Ramos (cell line): ENCODE data around the gene MFNG.

Experiments used
- in situ Hi-C: fragments of 300-500 bp; cut with MboI; formaldehyde crosslinking; loops from one replicate; pipeline ENCODE4 v1.14.3; 2022; ENCODE audit warnings: low sequenced_read_pairs; ENCODE audit not compliant: unreplicated experiment

Gene MFNG

DNA sequence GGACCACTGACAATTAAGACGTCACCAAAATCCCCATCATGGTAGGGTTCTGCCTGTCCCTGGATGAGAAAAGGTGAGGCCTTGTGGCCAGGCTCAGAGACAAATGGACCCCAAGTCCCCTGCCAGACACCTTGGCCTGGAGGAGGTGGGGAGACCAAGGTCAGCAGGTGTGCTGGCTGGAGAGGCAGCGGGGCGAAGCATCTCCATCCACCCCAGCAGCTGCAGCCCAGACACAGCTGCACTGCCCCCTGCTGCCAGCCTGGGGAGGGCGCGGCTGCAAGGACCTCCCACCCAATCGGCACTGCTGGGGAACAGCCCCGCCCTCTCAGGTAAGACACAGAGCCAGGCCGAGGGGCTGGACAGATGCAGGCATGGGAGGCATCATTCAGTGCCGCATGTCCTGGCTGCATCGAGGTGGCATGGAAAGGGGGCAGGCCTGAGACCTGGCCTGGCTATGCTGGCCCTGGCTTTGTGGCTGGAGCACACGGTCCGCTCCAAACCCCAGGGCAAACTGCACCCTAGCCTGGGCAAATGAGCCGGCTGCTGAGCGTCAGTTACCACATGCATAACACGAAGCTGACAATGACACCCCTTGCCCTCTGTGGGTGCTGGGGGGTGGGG lies 12.2 kb upstream of the MFNG start:
- in situ Hi-C loops, result loop anchor here (25.0 kb wide), 1 partner anchor 1111 kb away; the partner anchor contains the start of gene MYH9

DNA sequence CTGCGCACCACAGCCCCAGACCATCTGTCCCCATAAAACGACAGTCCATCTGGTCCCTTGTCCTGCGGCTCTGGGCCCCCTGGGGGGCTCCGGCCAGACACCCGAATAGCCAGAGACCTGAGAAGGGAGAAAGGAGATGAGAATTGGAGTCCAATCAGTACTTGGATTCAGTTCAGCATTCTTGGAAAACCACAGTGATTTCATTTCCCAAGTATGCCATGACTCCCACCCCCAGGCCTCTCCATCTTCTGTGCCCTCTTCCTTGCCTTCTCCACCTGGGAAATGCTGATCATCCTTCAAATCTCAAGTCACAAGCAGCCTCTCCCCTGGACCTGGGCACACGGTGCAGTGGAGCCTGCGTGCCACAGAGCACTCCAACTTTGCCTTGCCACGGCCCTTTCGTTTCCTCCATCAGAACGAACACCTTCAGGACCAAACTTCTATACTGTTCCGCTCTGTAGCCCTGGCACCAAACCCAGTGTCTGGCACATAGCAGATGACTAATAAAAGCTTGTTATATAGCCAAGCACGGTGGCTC lies 10.9 kb upstream of the MFNG start:
- in situ Hi-C loops, result loop anchor here (25.0 kb wide), 1 partner anchor 1110 kb away; the partner anchor contains the start of gene MYH9

DNA sequence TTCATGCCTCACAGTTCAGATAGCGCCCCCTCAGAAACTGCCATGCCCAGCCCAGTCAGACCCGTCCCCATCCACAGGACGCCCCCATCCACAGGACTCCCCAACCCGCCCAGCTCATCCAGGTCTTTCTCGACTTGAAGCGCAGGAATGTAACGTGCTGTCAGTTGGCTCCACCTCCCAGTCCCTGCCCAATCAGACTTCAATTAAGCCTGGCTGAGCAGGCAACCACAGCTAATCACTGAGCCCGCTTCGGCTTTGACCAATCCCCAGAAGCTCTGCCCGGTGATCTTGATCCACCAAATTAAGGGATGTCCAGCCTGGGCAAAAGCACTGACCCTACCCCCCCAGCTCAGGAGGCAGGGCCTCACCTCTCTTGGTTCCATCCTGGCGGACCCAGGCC lies 10.5 kb upstream of the MFNG start:
- in situ Hi-C loops, result loop anchor here (25.0 kb wide), 1 partner anchor 1109 kb away; the partner anchor contains the start of gene MYH9

DNA sequence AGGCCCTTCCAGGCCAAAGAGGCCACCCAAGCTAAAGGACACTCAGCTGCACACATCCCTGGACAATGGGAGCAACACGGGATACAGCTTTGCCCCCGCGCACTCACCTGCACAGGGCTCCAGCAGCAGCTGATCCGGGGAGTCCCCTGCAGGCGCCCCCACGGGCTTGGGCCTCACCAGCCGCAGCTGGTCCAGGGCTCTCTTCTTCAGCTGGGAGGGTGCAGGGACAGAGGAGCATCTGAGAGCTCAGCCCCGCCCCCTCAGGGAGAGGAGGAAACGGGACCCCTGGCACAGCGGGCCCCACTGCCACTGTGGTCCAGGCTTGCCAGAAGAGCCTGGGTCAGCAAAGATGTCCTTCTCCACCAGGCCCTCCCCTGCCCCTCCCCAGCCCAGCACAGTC lies 7.8 kb upstream of the MFNG start:
- in situ Hi-C loops, result loop anchor here (25.0 kb wide), 1 partner anchor 1107 kb away; the partner anchor contains the start of gene MYH9

DNA sequence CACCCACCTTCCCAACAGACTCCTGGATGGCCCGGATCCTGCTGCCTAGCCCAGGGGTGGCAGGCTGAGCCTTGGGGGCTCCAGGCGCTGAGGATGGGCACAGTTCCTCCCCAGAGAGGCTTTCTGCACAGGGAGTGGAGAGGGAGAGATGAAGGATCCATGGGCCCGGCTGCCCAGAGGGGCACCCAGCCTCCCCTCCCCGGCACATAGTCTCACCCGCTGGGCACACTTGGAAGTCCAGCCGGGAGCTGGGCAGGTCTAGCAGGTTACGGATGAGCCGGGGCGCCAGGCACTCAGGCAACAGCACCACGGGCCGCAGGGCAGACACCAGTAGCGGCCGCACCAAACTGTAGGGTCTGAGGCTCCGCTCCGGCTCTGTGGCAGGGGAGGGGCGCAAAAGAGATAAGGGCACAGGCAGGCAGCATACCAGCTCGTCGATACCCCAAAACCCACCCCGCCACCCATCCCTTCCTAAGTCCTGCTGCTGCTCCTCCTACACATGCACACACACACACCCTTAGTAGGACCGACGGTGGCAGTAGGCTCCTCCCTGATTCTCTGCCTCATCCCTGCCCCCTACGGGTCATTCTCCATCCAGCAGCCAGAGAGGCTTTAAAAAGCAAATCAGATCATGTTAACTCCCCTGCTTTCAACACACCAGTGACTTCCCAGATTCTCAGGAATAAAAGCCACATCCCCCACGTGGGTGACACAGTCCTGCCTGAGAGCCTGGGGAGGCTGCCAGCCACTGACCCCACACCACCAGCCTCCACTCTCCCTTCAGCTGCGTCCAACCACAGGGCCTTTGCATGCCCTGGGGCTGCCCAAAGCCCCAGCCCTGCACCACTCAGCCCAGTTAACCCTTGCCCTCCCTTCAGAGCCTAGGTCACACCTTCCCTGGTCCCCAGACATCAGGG lies 6.5 kb upstream of the MFNG start:
- in situ Hi-C loops, result loop anchor here (25.0 kb wide), 1 partner anchor 1105 kb away; the partner anchor contains the start of gene MYH9

DNA sequence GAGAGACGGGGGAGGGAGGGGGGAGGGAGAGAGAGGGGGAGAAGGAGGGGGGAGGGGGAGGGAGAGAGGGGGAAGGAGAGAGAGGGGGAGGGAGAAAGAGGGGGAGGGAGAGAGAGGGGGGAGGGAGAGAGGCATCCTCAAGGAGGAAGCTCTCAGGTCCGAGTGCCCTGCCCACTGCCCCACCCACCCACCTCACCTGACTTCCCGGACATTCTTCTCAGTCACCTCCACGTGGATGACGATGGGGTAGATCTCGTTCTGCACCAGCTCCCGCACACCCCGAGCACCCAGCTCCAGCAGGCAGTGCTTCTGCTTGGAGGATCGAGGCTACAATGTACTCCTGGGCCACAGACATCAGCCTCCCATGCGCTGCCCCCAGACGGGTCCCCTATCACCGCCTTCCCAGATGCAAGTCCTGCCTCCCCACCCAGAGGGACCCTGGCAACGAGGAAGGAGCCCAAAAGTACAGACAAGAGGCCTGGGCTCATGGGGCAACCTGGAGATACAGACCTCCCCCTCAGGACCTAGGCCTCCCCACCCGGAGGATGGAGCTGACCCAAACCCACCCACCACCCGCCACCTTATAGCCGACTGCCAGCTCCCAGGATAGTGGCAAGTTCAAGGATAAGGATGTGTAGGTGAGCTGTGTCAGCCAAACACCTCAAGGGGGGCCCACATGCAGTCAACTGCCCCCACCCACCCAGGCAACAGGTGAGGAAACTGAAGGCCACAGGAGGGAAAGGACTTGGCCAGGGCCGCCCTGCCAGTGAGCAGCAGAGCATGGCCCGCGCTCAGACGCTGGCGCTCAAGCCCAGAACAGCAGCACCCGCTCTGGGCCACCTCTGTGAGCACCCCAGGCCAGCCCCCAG lies 5.6 kb upstream of the MFNG start:
- in situ Hi-C loops, result loop anchor here (25.0 kb wide), 1 partner anchor 1104 kb away; the partner anchor contains the start of gene MYH9

DNA sequence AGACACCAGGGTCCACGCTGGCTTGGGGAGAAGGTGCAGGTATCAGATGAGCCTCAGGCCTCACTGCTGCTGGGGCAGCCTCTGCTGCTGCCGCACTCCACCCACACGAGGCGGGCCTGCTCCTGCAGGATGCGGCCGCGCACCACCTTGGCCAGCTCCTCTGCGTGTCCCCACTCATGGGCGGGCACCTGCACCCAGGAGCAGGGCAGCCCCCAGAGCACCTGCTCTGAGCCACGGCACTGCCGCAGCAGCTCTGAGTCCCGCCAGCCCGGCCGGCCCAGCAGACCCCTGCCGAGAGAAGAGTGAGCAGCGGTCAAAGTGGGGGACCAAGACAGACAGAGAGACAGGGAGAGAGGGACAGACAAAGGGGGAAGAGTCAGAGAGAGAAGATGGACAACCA lies 4.9 kb upstream of the MFNG start:
- in situ Hi-C loops, result loop anchor here (25.0 kb wide), 1 partner anchor 1104 kb away; the partner anchor contains the start of gene MYH9

DNA sequence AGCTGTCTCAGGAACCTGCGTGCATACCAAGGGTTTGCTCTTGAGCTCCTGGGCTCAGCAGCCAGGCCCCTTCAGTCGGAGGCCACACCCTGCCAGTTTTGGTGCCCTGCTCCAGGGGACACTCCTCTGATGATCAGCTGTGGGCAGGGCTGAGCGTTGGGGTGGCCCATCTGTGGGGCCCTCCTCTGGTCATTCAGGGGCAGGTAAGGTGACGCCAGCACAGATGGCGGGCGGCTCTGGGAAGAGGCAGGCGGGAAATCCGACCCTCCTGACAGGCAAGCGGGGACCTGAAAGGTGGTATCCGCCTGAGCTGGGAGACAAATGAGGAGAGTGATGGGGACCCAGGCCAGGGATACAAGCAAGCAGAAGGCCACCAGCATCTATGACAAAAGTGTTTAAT lies 3.8 kb upstream of the MFNG start:
- in situ Hi-C loops, result loop anchor here (25.0 kb wide), 1 partner anchor 1103 kb away; the partner anchor contains the start of gene MYH9

DNA sequence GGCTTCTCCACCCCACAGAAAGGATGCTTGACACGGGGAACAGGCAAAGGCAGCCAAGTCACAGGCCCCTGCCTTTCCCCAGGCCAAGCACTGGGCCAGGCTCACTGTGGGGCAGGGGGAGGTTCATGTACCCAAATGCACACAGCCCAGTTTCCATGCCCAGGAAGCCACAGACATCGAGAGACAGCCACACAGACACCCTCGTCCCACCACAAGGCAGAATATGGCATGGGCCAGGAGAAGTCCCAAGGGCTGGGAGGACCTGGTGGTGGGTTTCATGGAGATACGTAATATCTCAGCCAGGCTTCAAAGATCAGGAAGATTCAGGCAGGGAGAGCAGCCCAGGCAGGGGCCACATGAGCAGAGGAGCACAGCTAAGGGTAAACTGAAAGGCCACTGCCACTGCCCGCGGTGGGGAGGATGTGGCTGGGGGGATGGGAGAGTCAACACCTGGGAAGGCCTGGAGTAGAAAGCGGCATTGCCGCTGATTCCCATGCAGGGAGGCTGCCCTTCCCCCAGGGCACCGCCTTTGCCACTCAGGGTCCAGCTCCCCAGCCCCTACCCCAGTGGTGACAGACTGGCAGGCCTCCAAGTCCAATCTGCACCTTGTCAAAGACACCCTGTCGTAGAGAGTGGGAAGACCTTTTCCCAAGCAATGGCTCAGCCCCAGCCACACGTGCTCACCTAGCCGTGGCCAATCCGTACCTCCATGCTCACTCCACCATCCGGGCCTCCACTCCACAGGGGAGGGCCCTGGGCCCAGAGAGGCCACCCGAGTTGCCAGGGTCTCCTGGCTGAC lies 2.4 kb upstream of the MFNG start:
- in situ Hi-C loops, result loop anchor here (25.0 kb wide), 1 partner anchor 1101 kb away; the partner anchor contains the start of gene MYH9

DNA sequence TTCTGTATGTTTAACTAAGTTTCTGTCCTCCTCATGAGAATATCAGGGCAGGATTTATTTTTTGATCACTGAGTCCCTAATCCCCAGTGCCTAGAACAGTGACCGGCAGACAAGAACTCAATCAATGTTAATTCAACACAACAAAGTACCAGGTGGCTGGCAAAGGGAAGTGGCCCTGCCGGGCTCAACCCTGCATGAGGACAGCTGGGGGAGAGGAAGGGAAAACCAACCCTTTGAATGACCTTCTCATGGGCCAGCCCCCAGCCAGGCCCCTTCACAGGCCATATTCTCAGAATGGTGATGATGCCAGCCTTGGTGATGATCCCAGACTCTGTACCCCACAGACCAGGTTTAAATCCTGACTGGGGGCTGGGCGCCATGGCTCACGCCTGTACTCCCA lies 1.4 kb upstream of the MFNG start:
- in situ Hi-C loops, result loop anchor here (25.0 kb wide), 1 partner anchor 1100 kb away; the partner anchor contains the start of gene MYH9

DNA sequence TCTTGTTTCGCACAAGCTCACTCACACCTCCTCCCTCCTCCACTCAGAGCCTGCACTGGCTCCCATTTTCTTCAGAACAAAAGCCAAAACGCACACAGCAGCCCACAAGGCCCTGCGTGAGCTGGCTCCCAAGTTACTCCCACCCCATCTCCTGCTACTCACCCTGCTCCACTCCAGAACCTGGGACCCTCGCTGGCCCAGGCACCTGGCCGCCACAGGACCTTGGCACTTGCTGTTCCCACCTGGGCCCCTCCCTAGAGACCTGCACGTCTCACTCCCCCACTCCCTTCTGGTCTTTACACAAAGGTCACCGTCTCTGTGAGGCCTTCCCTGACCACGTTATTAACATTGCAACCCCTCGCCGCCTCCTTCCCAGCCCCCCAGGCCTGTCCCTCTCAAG lies 945 bp upstream of the MFNG start:
- in situ Hi-C loops, result loop anchor here (25.0 kb wide), 1 partner anchor 1100 kb away; the partner anchor contains the start of gene MYH9

DNA sequence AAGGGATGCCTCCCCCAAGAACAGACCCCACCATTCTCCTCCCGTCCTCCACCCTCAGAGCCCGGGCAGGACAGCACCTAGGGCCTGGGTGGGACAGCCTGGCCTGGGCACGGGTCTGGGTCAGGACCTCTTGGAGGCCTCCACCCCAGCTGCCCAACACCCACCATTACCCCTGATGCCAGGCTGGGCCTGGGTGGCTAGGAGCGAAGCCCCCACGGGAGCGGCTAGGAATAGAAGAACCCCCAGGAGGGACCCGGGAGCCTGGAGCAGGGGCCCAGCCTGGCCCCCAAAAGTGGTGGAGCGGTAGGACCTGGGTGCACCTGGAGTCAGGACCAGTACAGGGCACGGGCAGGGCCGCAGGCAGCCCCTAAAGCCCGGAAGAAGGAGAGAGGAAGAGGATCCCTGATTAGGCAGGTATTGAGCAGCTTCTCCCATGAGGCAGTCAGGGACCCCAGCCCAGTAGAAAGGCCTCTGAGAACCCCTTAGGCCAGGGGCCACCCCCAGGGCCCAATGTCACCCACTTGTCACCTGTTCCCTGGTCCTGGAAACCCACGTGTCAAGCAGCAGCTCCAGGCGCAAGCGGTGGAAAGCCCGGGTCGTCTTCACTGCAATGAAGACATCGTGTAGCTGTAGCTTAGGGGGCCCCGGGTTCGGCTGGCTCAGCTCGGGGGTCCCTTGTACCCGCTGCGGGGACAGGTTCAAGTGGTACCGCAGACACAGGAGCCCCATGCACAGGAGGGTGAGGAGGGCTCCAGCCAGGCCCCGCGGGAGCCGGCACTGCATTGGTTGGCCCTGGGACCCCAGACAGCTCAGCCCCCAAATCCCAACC lies 575 bp downstream of the MFNG start:
- in situ Hi-C loops, result loop anchor here (25.0 kb wide), 1 partner anchor 1098 kb away; the partner anchor contains the start of gene MYH9

DNA sequence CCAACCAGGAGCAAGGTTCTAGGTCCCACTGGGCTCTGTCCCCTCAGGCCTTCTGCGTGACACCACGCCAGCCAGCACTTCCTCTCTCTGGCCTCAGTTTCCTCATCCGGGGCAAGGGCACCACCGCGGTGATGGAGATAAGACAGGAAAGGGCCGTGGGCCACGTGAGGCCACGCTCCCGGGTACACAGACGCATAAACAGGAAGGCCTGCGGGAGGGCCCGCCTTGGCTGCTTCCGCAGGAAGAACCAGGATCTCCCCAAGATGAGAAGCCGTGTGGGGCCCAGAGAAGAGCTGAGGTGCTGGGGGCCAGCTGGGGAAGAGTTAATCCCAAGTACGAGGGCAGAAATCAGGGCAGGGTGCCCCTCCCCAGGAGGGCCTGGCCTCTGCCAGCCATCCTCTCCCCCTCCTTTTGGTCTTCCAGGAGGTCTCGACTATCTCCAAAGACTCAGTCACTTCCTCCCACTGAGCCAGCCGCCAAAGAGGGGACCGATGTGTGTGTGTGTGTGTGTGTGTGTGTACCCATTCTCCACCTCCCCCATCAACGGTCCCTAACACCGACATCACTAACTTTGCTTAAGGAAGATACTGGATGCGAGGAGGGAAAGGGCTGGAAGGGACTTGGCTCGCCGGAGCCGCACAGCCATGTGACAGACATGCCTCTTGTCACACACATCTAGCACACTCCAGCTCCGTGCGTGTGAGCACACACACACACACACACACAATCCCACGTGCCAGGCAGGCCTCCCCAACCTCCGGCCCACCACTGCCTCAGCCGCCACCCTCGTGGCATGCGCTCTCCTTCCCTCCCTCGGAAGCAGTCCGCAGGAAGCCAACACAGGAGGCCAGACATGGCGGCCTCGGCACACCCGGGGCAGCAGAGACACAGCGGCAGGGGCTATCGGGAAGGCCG lies 1.4 kb downstream of the MFNG start:
- in situ Hi-C loops, result loop anchor here (25.0 kb wide), 1 partner anchor 1097 kb away; the partner anchor contains the start of gene MYH9

DNA sequence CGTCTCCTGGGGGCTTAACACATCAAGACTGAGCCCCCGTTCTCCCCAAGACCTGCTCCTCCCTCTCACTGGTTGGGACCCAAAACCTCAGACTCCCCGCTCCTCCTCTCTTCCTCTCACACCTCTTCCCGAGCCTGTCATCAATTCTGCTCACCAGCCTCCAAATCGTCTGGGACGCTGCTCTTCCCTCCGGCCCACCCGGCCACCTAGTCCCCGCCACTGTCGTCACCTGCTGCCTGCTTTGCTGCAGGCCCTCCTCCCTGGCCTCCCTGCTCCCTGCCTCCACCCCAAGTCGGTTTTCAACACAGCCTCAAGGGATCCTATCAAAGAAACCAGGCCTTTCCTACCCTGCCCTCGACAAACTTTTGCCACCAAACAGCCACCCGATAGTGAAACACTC lies 3.1 kb downstream of the MFNG start:
- in situ Hi-C loops, result loop anchor here (25.0 kb wide), 1 partner anchor 1096 kb away; the partner anchor contains the start of gene MYH9

DNA sequence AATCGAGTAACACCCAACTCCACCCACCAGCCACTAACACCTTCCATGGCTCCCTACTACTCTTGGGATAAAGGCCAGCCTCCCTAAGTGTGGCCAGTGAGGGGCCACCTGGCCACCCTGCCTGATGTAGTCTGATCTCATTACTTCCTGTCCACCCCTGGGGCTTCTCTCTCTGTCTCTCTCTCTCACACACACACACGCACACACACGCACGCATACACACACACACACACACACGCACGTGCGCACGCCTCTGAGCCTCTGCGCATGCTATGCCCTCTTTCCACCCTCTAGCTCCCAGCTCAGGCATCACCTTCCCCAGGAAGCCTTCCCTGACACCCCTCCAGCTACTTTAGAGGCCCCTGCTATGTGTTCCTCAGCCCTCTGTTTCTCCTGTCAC lies 3.9 kb downstream of the MFNG start:
- in situ Hi-C loops, result loop anchor here (25.0 kb wide), 1 partner anchor 1095 kb away; the partner anchor contains the start of gene MYH9

DNA sequence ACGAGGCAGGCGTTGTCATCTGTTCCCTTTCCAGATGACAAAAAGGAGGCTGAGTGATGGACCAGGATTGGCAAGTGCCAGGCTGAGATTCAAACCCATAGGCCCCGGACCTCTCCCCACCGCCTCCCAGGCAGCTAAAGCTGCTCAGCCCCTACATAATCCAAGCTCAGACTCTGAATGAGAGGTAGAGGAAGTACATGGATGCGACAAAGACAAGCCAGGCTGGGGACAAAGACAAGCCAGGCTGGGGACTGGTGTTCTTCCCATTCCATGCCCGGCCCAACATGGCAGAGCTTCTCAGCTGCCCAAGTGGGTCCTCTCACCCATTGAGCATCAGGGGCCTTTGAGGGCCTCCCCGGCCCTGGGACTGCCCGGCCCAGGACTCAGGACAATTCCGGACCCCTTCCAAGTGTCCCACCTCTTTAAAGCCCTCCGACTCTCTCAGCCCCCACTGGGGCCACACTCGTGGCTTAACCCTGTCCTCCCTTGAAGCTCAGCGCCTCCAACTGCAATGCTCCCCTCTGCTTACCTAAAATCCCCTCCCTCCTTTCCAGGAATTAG lies 4.8 kb downstream of the MFNG start:
- in situ Hi-C loops, result loop anchor here (25.0 kb wide), 1 partner anchor 1094 kb away; the partner anchor contains the start of gene MYH9
